ENCODE data around the gene EHD3.

Gene EHD3

DNA sequence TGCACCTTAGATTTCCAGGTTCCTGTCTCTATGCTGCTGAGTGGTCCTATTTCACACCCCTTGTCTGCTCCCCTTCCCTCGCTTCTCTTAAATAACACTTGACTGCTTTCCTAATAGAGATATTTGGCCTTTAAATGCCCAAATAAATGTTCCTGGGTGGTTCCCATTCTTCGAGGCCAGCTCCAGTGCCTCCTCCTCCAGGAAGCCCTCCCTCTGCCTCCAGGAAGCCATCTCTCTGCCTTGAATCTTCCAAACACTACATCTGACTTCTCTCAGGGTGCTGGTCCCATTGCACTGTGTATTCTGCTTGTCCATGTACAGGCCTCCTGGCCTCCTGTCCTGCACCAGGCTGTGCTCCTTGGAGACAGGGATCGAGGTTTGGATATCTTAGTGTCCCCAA lies 14.2 kb downstream of the EHD3 start:
- H3K4me1 ChIP-seq = no peaks in the 10 kb centered on the region
- H3K36me3 ChIP-seq (replicated peaks) = no peaks in the 10 kb centered on the region
- H3K27me3 ChIP-seq (ENCODE audit: low read depth) = no peaks in the 10 kb centered on the region
- DNase-seq (ENCODE audit: low spot score in 2 of 2) = no peak
- in situ Hi-C loops (cut with MboI; ENCODE audit: low sequenced_read_pairs) = no loop called here
- no peaks in the 10 kb centered on the region for H3K9me3 ChIP-seq
- no peak overlapping the region for H3K4me3 ChIP-seq

DNA sequence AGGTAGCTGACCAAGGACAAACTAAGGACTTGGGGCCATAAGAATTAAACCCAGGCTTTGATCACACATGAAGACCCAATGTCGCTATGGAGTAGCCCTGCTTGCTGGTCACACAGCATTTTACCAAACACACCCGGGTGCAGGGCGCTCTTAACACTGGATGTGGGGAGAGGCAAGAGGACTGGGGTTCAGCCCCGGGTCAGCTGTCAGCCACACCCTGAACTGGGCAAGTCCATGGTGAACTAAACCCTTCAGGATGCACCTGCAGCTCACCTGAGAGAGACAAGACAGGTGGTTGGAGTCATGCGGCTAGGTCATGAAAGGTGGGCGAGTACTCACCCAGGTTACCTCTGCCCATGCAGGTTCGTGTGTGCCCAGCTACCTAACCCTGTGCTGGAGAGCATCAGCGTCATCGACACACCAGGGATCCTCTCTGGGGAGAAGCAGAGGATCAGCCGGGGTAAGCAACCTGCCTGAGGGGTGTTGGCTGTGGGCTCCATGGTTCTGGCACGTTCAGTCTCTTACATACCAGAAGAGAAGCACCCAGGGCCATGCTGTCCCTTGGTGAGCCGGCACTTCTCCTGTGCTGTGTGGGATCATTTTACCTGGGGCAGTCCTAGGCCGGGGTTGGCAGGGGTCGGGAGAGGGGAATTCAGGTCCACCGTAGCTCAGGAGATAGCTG lies 15.2 kb downstream of the EHD3 start:
- Histone ChIP-seq H3K36me3 (replicated peaks) (no peaks in the 10 kb centered on the region), H3K4me1 (no peaks in the 10 kb centered on the region), H3K27me3 (ENCODE audit: low read depth) (no peaks in the 10 kb centered on the region), H3K9me3 (no peaks in the 10 kb centered on the region), H3K4me3 (no peak overlapping the region)
- in situ Hi-C loops (cut with MboI; ENCODE audit: low sequenced_read_pairs) = no loop called here
- DNase-seq (ENCODE audit: low spot score in 2 of 2) = no peak

GRCh38 chr2:31251018-31251417 lies 17.1 kb downstream of the EHD3 start:
- DNase-seq (ENCODE audit: low spot score in 2 of 2) = no peak
- Histone ChIP-seq H3K9me3 (no peaks in the 10 kb centered on the region), H3K36me3 (replicated peaks) (no peaks in the 10 kb centered on the region), H3K4me3 (no peak overlapping the region), H3K4me1 (no peaks in the 10 kb centered on the region), H3K27me3 (ENCODE audit: low read depth) (no peaks in the 10 kb centered on the region)
- in situ Hi-C loops (cut with MboI; ENCODE audit: low sequenced_read_pairs) = no loop called here

GRCh38 chr2:31251851-31252250 lies 17.9 kb downstream of the EHD3 start:
- no peaks in the 10 kb centered on the region for H3K36me3 ChIP-seq (replicated peaks)
- H3K27me3 ChIP-seq (ENCODE audit: low read depth) = no peaks in the 10 kb centered on the region
- no peaks in the 10 kb centered on the region for H3K4me1 ChIP-seq
- H3K9me3 ChIP-seq = no peaks in the 10 kb centered on the region
- in situ Hi-C loops (cut with MboI; ENCODE audit: low sequenced_read_pairs) = no loop called here
- H3K4me3 ChIP-seq = no peak overlapping the region
- DNase-seq (ENCODE audit: low spot score in 2 of 2) = no peak

GRCh38 chr2:31253356-31254131 lies 19.6 kb downstream of the EHD3 start:
- in situ Hi-C loops (cut with MboI; ENCODE audit: low sequenced_read_pairs) = no loop called here
- no peak overlapping the region for H3K4me3 ChIP-seq

DNA sequence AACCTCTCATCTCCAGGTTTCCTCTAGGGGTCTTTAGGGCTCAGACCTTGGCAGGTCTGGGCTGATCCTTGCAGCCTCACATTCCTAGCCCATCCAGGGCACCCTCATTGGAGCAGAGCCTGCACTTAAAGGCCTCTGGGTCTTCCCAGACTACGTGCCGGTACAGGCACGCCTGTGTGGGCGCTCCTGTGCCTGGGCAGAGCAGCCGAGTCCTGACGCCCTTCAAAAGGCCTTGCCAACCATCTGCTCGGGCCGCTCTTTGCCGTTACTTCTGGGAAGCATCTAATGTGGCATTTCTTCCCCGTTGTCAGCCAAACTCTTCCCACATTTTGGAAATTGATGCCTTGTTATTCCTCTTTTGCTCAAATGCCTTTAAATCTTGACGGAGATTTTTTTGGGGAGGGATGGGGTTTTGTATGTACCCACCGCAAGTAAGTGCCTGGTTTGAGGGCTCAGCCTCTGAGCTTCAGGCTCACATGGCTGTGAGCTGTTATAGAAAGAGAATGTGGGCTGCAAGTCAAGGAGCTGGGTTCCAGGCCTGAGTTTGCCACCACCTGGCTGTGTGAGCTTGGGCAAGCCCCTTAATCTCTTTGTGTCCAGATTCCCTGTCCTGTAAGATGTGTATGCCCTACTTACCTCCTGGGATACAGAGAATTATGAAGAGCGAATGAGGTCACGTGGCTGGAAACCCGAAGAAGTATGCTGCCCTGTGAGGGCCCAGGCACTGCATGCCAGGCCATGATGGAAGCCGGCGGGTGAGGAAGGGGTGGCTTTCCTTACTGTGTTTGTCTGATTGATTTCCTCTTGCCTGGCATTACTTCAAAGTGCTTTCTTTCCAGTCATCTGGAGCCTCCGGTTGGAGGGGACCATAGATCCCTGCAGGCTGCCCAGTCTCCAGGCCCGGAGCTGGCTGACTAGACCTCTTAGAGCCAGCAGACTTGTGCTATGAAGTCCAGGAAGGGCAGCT lies 20.6 kb downstream of the EHD3 start:
- in situ Hi-C loops (cut with MboI; ENCODE audit: low sequenced_read_pairs) = no loop called here
- no peaks in the 10 kb centered on the region for H3K27me3 ChIP-seq (ENCODE audit: low read depth)
- no peaks in the 10 kb centered on the region for H3K4me1 ChIP-seq
- H3K4me3 ChIP-seq = no peak overlapping the region
- no peaks in the 10 kb centered on the region for H3K9me3 ChIP-seq
- H3K36me3 ChIP-seq (replicated peaks) = no peaks in the 10 kb centered on the region
- no peak for DNase-seq (ENCODE audit: low spot score in 2 of 2)

More at GRCh38 chr2:31253356-31254131, 19.6 kb downstream of the EHD3 start:
- Histone ChIP-seq H3K27me3 (ENCODE audit: low read depth) (no peaks in the 10 kb centered on the region), H3K9me3 (no peaks in the 10 kb centered on the region), H3K4me1 (no peaks in the 10 kb centered on the region), H3K36me3 (replicated peaks) (no peaks in the 10 kb centered on the region)
- DNase-seq (ENCODE audit: low spot score in 2 of 2) = no peak

- in situ Hi-C loops (cut with MboI; ENCODE audit: low sequenced_read_pairs) = no loop called here
- Histone ChIP-seq H3K4me1 (no peaks in the 10 kb centered on the region), H3K9me3 (no peaks in the 10 kb centered on the region), H3K4me3 (no peak overlapping the region), H3K27me3 (ENCODE audit: low read depth) (no peaks in the 10 kb centered on the region), H3K36me3 (replicated peaks) (no peaks in the 10 kb centered on the region)
- no peak for DNase-seq (ENCODE audit: low spot score in 2 of 2)
These were observed 22.1 kb downstream of the EHD3 start for GRCh38 chr2:31255911-31256571.

- DNase-seq (ENCODE audit: low spot score in 2 of 2) = no peak
- H3K36me3 ChIP-seq (replicated peaks) = no peaks in the 10 kb centered on the region
- no peaks in the 10 kb centered on the region for H3K27me3 ChIP-seq (ENCODE audit: low read depth)
- no peak overlapping the region for H3K4me3 ChIP-seq
- no peaks in the 10 kb centered on the region for H3K9me3 ChIP-seq
- in situ Hi-C loops (cut with MboI; ENCODE audit: low sequenced_read_pairs) = no loop called here
- H3K4me1 ChIP-seq = no peaks in the 10 kb centered on the region
These were observed 22.8 kb downstream of the EHD3 start for GRCh38 chr2:31256611-31257382.

DNA sequence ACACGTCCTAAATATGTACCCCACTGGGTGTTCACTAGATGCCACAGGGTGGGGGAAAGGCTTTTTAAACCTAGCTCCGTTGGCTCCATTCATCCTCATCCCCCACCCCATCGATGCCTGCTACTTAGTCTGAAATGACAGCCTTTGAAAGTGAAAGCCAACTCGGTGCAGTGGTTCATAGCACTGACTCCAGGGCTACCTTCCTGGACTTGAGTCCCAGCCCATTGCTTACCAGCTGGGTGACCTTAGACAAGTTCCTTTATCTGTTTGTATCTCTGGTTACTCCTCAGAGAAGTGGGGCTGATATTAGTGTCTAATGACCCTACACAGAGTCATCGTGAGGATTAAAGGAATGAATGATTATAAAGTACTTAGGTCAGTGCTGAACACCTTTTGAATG lies 24.4 kb downstream of the EHD3 start:
- H3K36me3 ChIP-seq (replicated peaks) = no peaks in the 10 kb centered on the region
- H3K9me3 ChIP-seq = no peaks in the 10 kb centered on the region
- in situ Hi-C loops (cut with MboI; ENCODE audit: low sequenced_read_pairs) = no loop called here
- no peaks in the 10 kb centered on the region for H3K27me3 ChIP-seq (ENCODE audit: low read depth)
- no peaks in the 10 kb centered on the region for H3K4me1 ChIP-seq
- DNase-seq (ENCODE audit: low spot score in 2 of 2) = no peak
- no peak overlapping the region for H3K4me3 ChIP-seq

DNA sequence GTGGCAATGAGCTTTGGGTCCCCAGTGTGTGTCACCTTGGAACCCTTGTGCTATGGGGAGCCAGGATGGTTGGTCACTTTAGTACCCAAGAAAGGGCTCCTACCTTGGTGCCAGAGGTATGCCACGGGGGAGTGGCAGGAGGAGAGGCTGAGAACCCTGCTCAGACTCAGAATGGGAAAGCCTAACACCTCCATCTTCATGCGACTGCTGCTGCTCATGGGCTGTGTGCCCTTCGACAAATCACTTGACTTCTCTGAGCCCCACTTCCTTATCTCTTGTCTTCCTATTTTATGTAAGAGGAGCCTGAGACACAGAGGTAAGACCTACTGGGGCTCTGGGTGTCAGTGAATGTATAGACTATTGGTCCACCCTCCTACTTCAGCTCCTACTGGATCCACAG lies 25.1 kb downstream of the EHD3 start:
- H3K36me3 ChIP-seq (replicated peaks) = no peaks in the 10 kb centered on the region
- no peaks in the 10 kb centered on the region for H3K4me1 ChIP-seq
- in situ Hi-C loops (cut with MboI; ENCODE audit: low sequenced_read_pairs) = no loop called here
- no peak for DNase-seq (ENCODE audit: low spot score in 2 of 2)
- no peaks in the 10 kb centered on the region for H3K27me3 ChIP-seq (ENCODE audit: low read depth)
- no peaks in the 10 kb centered on the region for H3K9me3 ChIP-seq
- no peak overlapping the region for H3K4me3 ChIP-seq

GRCh38 chr2:31260870-31261269 lies 26.9 kb downstream of the EHD3 start:
- Histone ChIP-seq H3K36me3 (replicated peaks) (no peaks in the 10 kb centered on the region), H3K4me3 (no peak overlapping the region), H3K9me3 (no peaks in the 10 kb centered on the region), H3K27me3 (ENCODE audit: low read depth) (no peaks in the 10 kb centered on the region), H3K4me1 (no peaks in the 10 kb centered on the region)
- DNase-seq (ENCODE audit: low spot score in 2 of 2) = no peak
- in situ Hi-C loops (cut with MboI; ENCODE audit: low sequenced_read_pairs) = no loop called here

- Histone ChIP-seq H3K4me1 (no peaks in the 10 kb centered on the region), H3K4me3 (no peak overlapping the region), H3K9me3 (no peaks in the 10 kb centered on the region), H3K27me3 (ENCODE audit: low read depth) (no peaks in the 10 kb centered on the region), H3K36me3 (replicated peaks) (no peaks in the 10 kb centered on the region)
- in situ Hi-C loops (cut with MboI; ENCODE audit: low sequenced_read_pairs) = no loop called here
- no peak for DNase-seq (ENCODE audit: low spot score in 2 of 2)
These were observed 29.8 kb downstream of the EHD3 start for GRCh38 chr2:31263636-31264190.

GRCh38 chr2:31265234-31265633 lies 31.3 kb downstream of the EHD3 start:
- in situ Hi-C loops (cut with MboI; ENCODE audit: low sequenced_read_pairs) = no loop called here
- no peaks in the 10 kb centered on the region for H3K9me3 ChIP-seq
- no peaks in the 10 kb centered on the region for H3K27me3 ChIP-seq (ENCODE audit: low read depth)
- no peaks in the 10 kb centered on the region for H3K36me3 ChIP-seq (replicated peaks)
- H3K4me1 ChIP-seq = no peaks in the 10 kb centered on the region
- no peak for DNase-seq (ENCODE audit: low spot score in 2 of 2)
- no peak overlapping the region for H3K4me3 ChIP-seq
